ENCODE measurements around the gene PGA3.
"Not testable (repeated sequence)": the region's sequence is repeated elsewhere in the genome, so short reads cannot be mapped to it uniquely, and the experiment has no call there.

The PGA3 gene

DNA sequence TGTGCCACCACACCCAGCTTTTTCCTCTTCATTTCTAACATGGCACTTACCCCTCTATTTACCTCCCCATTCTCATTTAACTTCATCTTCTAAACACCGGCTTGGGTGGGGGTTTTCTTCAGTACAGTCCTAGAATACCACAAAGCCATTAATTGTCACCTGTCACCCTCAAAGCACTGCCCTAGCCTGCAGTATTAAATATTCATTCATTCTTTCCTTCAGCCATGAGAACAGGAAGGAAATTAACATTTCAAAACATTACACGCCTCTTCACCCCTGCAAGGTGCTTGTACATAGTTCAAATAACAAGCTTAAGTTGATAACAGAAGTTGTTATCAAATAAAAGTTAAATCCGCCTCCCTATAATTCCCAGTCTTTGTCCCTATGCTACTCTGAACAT, 31.4 kb upstream of the PGA3 start:
- DNase-seq (ENCODE audit: low spot score): no peak

GRCh38 chr11:61172356-61172755, 31.0 kb upstream of the PGA3 start:
- DNase-seq (ENCODE audit: low spot score): no peak

DNA sequence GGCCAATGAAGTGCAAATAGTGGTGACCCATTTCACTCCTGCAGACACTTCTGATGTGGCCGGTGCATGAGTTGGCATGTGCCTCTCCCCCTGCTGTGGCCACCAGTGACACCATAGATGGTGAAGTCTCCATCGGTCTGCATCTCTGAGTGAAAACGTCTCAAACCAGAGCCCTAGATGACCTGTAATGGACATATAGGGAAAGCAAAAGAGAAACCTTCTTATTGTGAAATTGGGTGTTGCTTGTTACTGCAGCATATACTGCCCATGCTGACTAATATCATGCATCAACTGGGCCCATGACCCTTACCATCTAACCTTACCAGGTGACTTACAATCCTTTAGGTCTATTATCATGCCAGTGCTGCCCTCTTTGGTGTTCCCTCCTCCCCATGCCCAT, 30.4 kb upstream of the PGA3 start:
- no peak for DNase-seq (ENCODE audit: low spot score)

DNA sequence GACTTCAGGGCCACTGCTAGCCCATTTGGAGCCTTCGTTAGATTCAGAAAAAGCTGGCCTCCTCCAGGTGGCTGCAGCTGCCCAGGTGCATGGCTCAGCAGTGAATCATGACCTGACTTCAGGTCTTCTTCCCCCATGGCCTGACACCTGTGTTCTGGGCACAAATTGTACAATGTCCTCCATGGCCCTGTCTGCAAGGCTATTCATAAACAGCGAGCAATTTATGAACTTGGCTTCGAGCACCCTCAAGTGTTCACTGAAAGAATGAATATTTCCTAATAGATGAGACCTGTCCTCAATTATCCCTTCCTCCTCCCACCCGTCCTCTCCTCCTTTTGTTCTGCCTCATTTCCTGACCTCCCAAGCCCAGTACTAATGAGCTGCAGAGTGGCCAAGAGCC, 29.9 kb upstream of the PGA3 start:
- DNase-seq (ENCODE audit: low spot score): no peak

GRCh38 chr11:61174273-61174672, 29.0 kb upstream of the PGA3 start:
- no peak for DNase-seq (ENCODE audit: low spot score)

GRCh38 chr11:61174949-61175348, 28.4 kb upstream of the PGA3 start:
- no peak for DNase-seq (ENCODE audit: low spot score)

- DNase-seq (ENCODE audit: low spot score): no peak
Measured at GRCh38 chr11:61176446-61176845, 26.9 kb upstream of the PGA3 start.

- not testable (repeated sequence) for DNase-seq (ENCODE audit: low spot score)
Measured at GRCh38 chr11:61180205-61180604, 23.1 kb upstream of the PGA3 start.

DNA sequence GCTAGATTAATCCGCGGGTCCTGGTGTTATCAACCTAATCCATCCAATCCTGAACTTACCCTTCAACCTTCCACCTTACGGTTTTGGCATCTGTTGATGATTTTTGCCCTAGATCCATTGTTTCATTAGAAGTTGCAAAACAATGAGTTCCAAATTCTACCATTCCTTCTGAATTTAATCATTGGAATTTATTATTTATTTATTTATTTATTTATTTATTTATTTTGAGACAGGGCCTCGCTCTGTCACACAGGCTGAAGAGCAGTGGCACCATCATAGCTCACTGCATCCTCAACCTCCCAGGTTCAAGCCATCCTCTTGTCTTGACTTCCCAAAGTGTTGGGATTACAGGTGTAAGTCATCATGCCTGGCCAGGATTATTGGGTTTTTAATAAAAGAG, 21.8 kb upstream of the PGA3 start:
- no peak for DNase-seq (ENCODE audit: low spot score)

DNA sequence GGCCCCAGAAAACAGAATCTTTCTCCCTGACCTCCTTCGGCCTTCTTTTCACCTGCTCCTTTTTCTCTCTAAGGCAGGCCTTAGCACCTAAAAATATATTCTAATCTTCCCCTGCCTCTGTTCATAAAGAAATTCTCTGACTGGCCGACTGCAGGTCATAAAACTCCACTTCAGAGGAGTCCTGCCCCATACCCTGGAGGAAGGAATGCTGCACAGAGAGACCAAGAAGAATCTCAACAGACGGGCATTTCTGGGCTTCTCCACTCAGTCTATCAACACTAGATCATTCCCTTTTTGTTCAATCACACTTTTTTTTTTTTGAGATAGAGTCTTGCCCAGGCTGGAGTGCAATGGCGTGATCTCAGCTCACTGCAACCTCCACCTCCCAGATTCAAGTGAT, 19.7 kb upstream of the PGA3 start:
- DNase-seq (ENCODE audit: low spot score): no peak

DNA sequence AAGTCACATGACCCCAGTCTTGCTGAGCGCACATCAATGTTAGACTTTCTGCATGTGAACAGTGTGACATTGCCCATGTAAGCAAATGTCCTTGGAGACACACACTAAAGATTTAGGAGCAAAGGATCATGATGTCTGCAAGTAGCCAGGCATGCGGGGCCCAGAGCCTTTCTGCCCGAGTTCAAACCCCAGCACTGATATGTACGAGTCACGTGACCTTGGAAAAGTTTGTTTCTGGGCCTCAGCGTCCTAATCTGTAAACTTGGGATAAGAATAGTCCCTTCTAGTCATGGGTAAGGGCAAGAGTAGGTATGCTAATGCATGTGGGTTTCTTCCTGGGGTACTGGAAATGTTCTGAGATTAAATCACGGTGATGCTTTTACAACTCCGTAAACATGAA, 16.8 kb upstream of the PGA3 start:
- DNase-seq (ENCODE audit: low spot score): no peak

DNA sequence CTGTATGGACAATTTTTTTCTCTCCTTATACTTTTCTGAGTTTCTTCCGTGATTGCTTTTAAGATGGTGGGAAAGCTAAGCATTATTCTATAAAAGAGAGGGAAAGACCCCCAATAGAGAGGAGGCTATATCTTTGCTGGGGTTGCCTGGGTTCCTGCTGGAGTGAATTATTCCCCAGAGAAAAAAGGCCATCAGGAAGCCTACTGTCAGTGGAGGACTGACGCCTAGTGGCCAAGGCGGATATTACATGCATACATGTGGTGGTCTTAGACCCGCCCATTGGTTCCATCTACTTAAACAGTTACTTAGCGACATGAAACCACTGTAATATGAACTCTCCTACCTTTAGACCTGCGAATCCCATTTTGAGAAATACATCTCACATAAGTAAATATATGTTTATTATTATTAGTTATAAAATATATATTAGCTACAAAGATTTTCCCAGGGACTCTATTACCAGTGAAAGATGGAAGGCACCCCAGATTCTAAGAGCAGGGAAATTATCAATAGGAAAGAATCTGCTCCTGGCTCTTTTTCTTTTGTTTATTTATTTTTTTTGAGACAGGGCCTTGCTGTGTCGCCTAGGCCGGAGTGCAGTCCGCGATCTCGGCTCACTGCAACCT, 15.7 kb upstream of the PGA3 start:
- no peak for DNase-seq (ENCODE audit: low spot score)

- DNase-seq (ENCODE audit: low spot score): no peak
Measured at GRCh38 chr11:61189933-61190332, 13.4 kb upstream of the PGA3 start.

GRCh38 chr11:61193596-61193995, 9.7 kb upstream of the PGA3 start:
- no peak for DNase-seq (ENCODE audit: low spot score)

- no peak for DNase-seq (ENCODE audit: low spot score)
Measured at GRCh38 chr11:61194169-61194671, 9.1 kb upstream of the PGA3 start.

DNA sequence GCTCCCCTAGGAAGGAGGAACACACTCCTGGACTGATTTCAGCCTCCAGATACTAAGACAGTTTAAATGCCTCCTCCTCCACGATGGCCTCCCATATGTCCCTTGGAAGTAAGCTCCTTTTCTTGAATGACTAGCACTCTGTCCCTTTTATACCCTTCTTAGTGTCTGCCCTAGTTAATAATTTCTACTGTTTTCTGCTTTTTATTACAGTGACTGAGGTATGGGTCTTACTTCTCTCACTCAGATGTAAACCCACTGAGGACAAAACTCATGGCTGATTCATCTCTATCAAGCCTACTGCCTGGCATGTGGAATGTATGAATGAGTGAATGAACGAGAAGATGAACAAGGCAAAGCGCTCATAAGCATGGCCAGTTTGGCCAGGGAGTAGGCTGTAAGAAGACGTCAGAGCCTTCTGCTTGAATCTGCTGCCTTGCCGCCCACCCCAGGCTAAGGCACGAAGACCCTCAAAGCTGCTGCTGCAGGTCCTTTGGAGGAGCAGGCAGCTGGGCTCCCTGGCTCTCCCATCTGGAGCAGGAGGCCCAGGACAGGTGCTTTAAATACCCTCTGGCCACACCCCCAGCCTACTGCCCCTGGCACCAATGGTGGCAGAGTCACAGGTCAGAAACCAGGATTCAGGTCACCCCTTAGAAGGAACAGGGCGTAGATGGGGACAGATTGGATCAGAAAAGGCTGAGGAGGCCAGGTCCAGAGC, 8.2 kb upstream of the PGA3 start:
- no peak for DNase-seq (ENCODE audit: low spot score)

GRCh38 chr11:61195719-61196118, 7.6 kb upstream of the PGA3 start:
- no peak for DNase-seq (ENCODE audit: low spot score)

DNA sequence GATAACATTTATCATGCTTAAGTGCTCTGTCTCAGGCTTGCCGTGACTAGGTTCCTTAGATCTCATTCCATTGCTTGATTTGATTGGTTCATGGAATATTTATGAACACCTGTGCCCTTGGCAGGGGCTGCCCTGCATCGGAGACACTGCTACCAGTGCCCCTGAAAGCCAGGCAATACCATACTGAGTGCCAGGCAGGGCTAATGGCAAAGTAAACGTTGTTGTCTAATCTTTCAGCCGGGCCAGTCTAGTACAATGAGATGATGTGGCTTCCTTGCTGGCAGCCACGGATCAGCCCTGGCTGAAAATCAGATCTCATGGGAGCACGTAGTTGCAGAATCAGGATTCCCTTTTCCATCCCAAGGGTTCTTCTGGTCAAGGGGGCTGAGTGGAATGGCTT, 5.0 kb upstream of the PGA3 start:
- DNase-seq (ENCODE audit: low spot score): no peak

DNA sequence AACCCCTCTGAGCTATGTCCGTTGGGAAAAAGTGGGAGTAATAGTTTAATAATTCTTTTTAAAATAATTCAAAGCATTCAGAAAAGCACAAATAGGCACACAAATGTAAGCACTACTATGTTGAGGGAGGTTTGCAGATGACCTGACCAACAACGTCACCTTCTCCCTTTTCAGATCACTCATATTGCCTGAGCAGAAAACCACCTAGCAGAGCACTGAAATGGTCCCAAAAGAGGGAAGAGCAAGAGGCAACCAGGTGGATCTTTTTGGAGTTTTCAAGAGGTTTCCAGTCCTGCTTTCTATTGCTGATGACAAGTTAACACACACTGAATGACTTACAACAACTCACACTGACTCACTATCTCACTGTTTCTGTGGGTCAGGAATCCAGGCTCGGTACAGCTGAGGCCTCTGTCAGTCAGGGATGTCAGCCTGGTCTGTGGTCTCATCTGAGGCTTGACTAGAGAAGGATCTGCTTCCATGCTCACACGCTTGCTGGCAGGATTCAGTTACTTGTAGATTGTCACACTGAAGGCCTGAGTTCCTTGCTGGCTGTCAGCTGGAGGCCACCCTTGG, 4.3 kb upstream of the PGA3 start:
- no peak for DNase-seq (ENCODE audit: low spot score)

DNA sequence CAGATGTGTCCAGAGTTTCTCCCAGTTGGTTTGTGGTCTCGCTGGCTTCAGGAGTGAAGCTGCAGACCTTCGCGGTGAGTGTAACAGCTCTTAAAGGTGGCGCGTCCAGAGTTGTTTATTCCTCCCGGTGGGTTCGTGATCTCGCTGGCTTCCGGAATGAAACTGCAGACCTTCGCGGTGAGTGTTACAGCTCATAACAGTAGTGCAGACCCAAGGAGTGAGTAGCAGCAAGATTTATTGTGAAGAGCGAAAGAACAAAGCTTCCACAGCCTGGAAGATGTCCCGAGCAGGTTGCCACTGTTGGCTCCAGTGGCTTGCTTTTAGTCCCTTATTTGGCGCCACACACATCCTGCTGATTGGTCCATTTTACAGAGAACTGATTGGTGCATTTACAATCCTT, 1.8 kb upstream of the PGA3 start:
- DNase-seq (ENCODE audit: low spot score): no peak

DNA sequence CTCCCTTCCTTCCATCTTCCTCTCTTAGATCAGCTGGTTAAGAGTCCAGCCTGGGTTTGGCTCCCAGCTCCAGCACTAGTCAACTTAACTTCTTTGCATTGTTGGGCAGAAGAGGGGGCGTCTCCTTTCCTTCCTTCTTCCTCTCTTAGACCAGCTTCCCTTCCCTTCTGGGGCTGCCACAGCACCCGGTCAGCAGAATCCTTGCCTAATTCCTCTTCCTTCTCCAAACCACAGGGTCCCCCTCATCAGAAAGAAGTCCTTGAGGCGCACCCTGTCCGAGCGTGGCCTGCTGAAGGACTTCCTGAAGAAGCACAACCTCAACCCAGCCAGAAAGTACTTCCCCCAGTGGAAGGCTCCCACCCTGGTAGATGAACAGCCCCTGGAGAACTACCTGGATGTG, 558 bp downstream of the PGA3 start:
- DNase-seq (ENCODE audit: low spot score): not testable (repeated sequence)

DNA sequence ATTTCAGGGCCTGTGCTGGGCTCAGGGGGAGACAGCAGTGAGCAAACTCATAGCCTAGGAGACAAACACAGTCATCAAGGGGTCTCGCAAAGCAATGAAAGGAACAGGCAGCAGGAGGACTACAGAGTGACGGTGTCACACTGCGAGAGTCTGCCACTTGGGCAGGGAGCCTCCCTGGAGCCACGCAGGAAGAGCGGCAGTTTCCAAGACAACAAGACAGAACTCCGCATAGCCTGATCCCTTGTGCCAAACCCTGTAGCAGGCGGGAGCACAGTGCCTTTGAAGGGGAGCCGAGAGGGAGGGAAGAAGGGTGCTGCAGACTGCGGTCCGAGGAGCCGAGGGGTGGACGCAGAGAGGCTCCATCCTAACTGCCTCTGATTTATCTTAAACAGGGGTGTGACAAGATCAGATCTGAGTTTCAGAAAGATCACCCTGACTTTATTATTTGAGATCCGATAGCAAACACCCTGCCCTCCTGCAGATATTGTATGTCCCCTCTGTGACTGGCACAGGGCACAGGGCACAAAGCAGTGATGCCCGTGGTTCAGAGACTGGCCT, 1.3 kb downstream of the PGA3 start:
- not testable (repeated sequence) for DNase-seq (ENCODE audit: low spot score)

DNA sequence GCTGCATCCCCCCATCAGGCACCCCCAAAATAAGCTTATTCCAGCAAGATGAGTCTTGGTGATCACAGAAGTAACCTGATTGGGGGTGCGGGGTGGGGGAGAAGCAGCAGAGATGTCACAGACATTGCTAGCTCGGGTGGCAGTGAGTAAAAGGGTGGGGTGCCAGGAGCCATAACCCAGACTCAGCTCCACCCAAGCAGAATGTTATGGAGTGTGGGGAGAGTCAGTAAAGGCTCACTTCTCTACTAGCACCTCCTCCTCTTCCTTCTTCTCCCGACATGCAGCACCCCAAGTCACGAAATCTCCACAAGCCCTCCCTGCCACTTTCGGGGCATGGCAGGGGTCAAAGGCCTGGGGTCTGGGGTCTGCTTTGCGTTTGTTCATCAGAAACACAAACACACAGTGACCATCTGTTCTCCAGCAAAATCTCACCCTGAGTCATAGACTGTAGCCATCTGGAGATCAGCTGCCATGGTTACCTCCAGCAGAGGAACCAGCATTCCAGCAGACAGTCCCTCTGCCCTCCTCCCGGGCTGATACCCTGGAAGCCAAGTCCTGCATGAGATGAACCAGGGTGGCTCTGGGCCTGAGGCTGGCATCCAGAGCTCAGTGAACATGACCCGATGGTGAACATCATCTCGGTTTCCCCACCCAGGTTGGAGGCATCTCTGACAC, 4.5 kb downstream of the PGA3 start:
- not testable (repeated sequence) for DNase-seq (ENCODE audit: low spot score)

Measured in left forelimb (tissue), 1 donor.